HepG2 (cell line): ENCODE measurements around the gene RAPGEF2.

ENCODE experiments used
- BHLHE40 ChIP-seq: IDR thresholded peaks from 2 replicates; pipeline ENCODE4 v1.6.1; 2011; ENCODE audit warnings: low read length, improper control_type of control experiment
- CREB1 ChIP-seq, 2 experiments: fragments of 450-650 bp in 1 of 2; IDR thresholded peaks; 2 replicates each; pipeline ENCODE4 v1.6.1; 2016 to 2017; ENCODE audit warnings: control low read depth in 1 of 2, mild to moderate bottlenecking in 1 of 2, missing compliant biosample characterization in 1 of 2, missing genetic modification characterization in 1 of 2
- JUND ChIP-seq: sonication (generic); formaldehyde crosslinking; IDR thresholded peaks from 2 replicates; pipeline ENCODE4 v1.8.0; 2022; ENCODE audit warnings: mild to moderate bottlenecking, missing genetic modification reagents
- ZNF777 ChIP-seq: sonication (generic); formaldehyde crosslinking; IDR thresholded peaks from 2 replicates; pipeline ENCODE4 v1.4.0; 2020; ENCODE audit warnings: missing genetic modification reagents

DNA sequence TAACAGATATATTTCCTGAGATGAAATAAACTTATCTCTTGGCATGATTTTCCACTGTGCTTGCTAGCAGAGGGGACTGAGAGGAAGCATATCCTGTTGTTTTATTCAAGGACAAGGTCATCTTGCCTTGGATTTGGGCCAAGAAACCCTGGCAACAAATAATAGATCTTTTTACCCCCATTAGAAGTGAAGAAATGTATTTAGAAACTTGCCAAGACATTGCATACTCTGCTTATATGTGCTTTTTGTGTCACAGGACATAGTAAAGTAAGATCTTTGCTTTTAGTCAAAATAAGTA is 170.2 kb downstream of the RAPGEF2 start:
- TF ChIP-seq CREB1 (IDR thresholded peaks at IDR 0.05) = no peak
- TF ChIP-seq CREB1 (CRISPR knock-in tag; IDR thresholded peaks at IDR 0.05) = no peak
- TF ChIP-seq BHLHE40 = no peak
- TF ChIP-seq JUND (CRISPR knock-in tag) = no peak
- no peak for TF ChIP-seq ZNF777 (CRISPR knock-in tag)
